CD14-positive monocyte (primary cell): ENCODE measurements around the gene RASGRP3. TPM values are rescaled to one million over a fixed set of nuclear protein-coding genes. Genes with fewer than 3 reads are reported as not detected.

ENCODE experiments used
- DNase-seq, 3 donors: peaks; one replicate each; pipeline ENCODE4 v3.0.0-alpha.2; 2011 to 2022
- H2AFZ ChIP-seq: 2 replicates; pipeline ENCODE4 v1.6.0; 2012; ENCODE audit warnings: mild to moderate bottlenecking, low read depth, low read length, inconsistent platforms; ENCODE audit not compliant: insufficient read depth, poor library complexity, severe bottlenecking
- H3K27ac ChIP-seq, 2 donors: 1 replicate in 1 of 2; 2 replicates in 1 of 2; pipeline ENCODE4 v1.5.1; 2012 to 2013; ENCODE audit warnings: low read length in 2 of 2, control low read depth in 1 of 2, inconsistent platforms in 1 of 2, low read depth in 1 of 2, mild to moderate bottlenecking in 1 of 2
- H3K27me3 ChIP-seq, 2 donors: one replicate each; pipeline versions ENCODE4 v1.6.0 to v1.6.1; 2011 to 2013; ENCODE audit warnings: low read length in 2 of 2; ENCODE audit not compliant: control insufficient read depth in 2 of 2, insufficient read depth in 2 of 2
- H3K36me3 ChIP-seq, 2 donors: replicated peaks in 1 of 2; 1 replicate in 1 of 2; 2 replicates in 1 of 2; pipeline versions ENCODE4 v1.5.1 to v1.6.1; 2012 to 2013; ENCODE audit warnings: low read length in 2 of 2, control low read depth in 1 of 2, inconsistent platforms in 1 of 2, mild to moderate bottlenecking in 1 of 2; ENCODE audit not compliant: insufficient read depth in 2 of 2, control insufficient read depth in 1 of 2
- H3K4me1 ChIP-seq, 2 donors: 1 replicate in 1 of 2; 2 replicates in 1 of 2; pipeline versions ENCODE4 v1.5.1 to v1.6.1; 2012 to 2013; ENCODE audit warnings: low read length in 2 of 2, control low read depth in 1 of 2, inconsistent platforms in 1 of 2, mild to moderate bottlenecking in 1 of 2, moderate library complexity in 1 of 2; ENCODE audit not compliant: insufficient read depth in 2 of 2, control insufficient read depth in 1 of 2
- H3K4me2 ChIP-seq: replicated peaks from 2 replicates; pipeline ENCODE3; 2012; ENCODE audit warnings: low read length, moderate library complexity, mild to moderate bottlenecking; ENCODE audit not compliant: poor library complexity, severe bottlenecking; ENCODE audit errors: extremely low read depth
- H3K4me3 ChIP-seq, 3 experiments: fragments of 200-600 bp in 1 of 3; sonication (generic) in 1 of 3; replicated peaks in 1 of 3; 1 replicate in 2 of 3; 2 replicates in 1 of 3; pipeline ENCODE4 v1.5.1; 2011 to 2013; ENCODE audit warnings: low read length in 3 of 3, mild to moderate bottlenecking in 3 of 3, control low read depth in 2 of 3, low read depth in 2 of 3, inconsistent platforms in 1 of 3, moderate library complexity in 1 of 3
- H3K79me2 ChIP-seq: 2 replicates; pipeline ENCODE4 v1.6.0; 2012; ENCODE audit warnings: mild to moderate bottlenecking, control low read depth, inconsistent platforms, low read length, moderate library complexity; ENCODE audit not compliant: insufficient read depth
- H3K9ac ChIP-seq: 2 replicates; pipeline ENCODE4 v1.6.0; 2017; ENCODE audit warnings: low read length, mild to moderate bottlenecking; ENCODE audit not compliant: insufficient read depth, poor library complexity, severe bottlenecking
- H3K9me3 ChIP-seq, 2 donors: replicated peaks in 1 of 2; 1 replicate in 1 of 2; 2 replicates in 1 of 2; pipeline versions ENCODE4 v1.5.1 to v1.6.1; 2012 to 2013; ENCODE audit warnings: low read length in 2 of 2, control low read depth in 1 of 2; ENCODE audit not compliant: control insufficient read depth in 1 of 2, insufficient read depth in 1 of 2
- H4K20me1 ChIP-seq: 2 replicates; pipeline ENCODE4 v1.6.0; 2012; ENCODE audit warnings: mild to moderate bottlenecking, low read length, control low read depth, moderate library complexity; ENCODE audit not compliant: insufficient read depth
- H3K27ac Mint-ChIP-seq, 7 donors: one replicate each; pipeline ENCODE4 v1.8.0; 2020; ENCODE audit warnings: mild to moderate bottlenecking in 7 of 7, mixed read lengths in 7 of 7, moderate library complexity in 6 of 7, inconsistent platforms in 2 of 7
- H3K27me3 Mint-ChIP-seq, 3 donors: one replicate each; pipeline ENCODE4 v1.8.0; 2021 to 2022; ENCODE audit warnings: low read depth in 3 of 3, mild to moderate bottlenecking in 3 of 3, mixed read lengths in 3 of 3, moderate library complexity in 3 of 3, inconsistent platforms in 1 of 3
- H3K36me3 Mint-ChIP-seq, 2 donors: one replicate each; pipeline ENCODE4 v1.8.0; 2020; ENCODE audit warnings: mixed read lengths in 2 of 2, inconsistent platforms in 1 of 2, mild to moderate bottlenecking in 1 of 2
- H3K4me1 Mint-ChIP-seq: one replicate; pipeline ENCODE4 v1.8.0; 2020; ENCODE audit warnings: mild to moderate bottlenecking, mixed read lengths
- H3K4me3 Mint-ChIP-seq, 2 donors: one replicate each; pipeline ENCODE4 v1.8.0; 2020; ENCODE audit warnings: mild to moderate bottlenecking in 2 of 2, mixed read lengths in 2 of 2, moderate library complexity in 1 of 2
- H3K9me3 Mint-ChIP-seq, 7 donors: one replicate each; pipeline ENCODE4 v1.8.0; 2020 to 2022; ENCODE audit warnings: mixed read lengths in 7 of 7, mild to moderate bottlenecking in 6 of 7, moderate library complexity in 6 of 7, inconsistent platforms in 2 of 7
- CTCF ChIP-seq: fragments of 200-600 bp; IDR thresholded peaks from one replicate; pipeline ENCODE4 v1.8.0; 2022; ENCODE audit warnings: antibody characterized with exemption, mild to moderate bottlenecking
- WGBS: methylation state at CpG from one replicate; pipeline ENCODE4 v1.1.5; 2013; ENCODE audit warnings: missing lambda C conversion rate; ENCODE audit not compliant: insufficient coverage; 5-methylcytosine and 5-hydroxymethylcytosine counted together
- intact Hi-C, 2 donors: fragments of 100-400 bp; cut with micrococcal nuclease; formaldehyde crosslinking; loops; one replicate each; pipeline versions ENCODE4 v1.15.0 to v1.15.1; 2023
- polyA plus RNA-seq, 3 donors: library from polyadenylated mRNA; depleted of rRNA in 1 of 3; unstranded in 2 of 3; stranded (reverse) in 1 of 3; fragments of 300-500 nt in 2 of 3; fragments of >200 nt in 1 of 3; fragmentation: Illumina TruSeq in 2 of 3; gene quantifications; 1 replicate in 2 of 3; 2 replicates in 1 of 3; pipeline ENCODE4 v1.2.3, GENCODE V29; 2012 to 2021

Gene RASGRP3
- polyA plus RNA-seq, 3 donors, result 0.62 to 0.89 (median 0.84) TPM

DNA sequence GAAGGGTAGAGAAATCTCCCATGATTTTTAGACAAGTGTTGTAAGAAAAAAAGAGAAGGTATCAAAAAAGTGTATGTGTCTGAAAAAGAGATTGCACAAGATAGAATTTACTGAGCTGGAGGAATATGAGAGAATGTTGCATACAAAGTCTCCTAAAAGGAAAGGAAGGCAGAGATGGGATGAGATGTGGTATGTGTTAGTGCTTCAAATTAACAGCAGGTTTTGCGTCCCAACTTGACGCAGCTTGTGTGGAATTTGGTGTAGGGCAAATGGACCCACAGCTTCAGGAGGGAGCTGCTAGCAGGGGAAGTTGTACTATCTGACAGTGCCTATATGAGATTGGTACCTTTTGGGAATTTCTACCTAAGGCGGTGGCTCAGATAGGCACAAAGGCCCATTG is 9.0 kb upstream of the RASGRP3 start:
- H3K4me1 ChIP-seq, result no peaks in the 10 kb centered on the region
- Mint-ChIP-seq H3K27ac (no peak overlapping the region), H3K4me3 (no peak overlapping the region), H3K4me1 (no peaks in the 10 kb centered on the region), H3K9me3 (peaks cover 0 to 2% (median 0%) of the 10 kb centered on the region in 7 donors), H3K36me3 (no peaks in the 10 kb centered on the region), H3K27me3 (peaks cover 0 to 3% (median 2%) of the 10 kb centered on the region in 3 donors)
- WGBS, result 94% methylated on average over 2 of the region's 3 CpGs
- no peaks in the 10 kb centered on the region for H3K9me3 ChIP-seq
- intact Hi-C loops, result no loop called here
- no peak overlapping the region for H3K4me2 ChIP-seq
- H3K27ac ChIP-seq, result no peak overlapping the region
- H3K27me3 ChIP-seq, result no peaks in the 10 kb centered on the region
- no peak overlapping the region for H3K9ac ChIP-seq
- H3K79me2 ChIP-seq, result no peaks in the 10 kb centered on the region
- no peak overlapping the region for H3K4me3 ChIP-seq
- no peak overlapping the region for H2AFZ ChIP-seq
- no peak for TF ChIP-seq CTCF
- no peaks in the 10 kb centered on the region for H4K20me1 ChIP-seq
- no peak for DNase-seq
- no peaks in the 10 kb centered on the region for H3K36me3 ChIP-seq

- no peak for DNase-seq
- H3K4me3 ChIP-seq, result no peak overlapping the region
- no peak overlapping the region for H3K9ac ChIP-seq
- no peak overlapping the region for H3K4me2 ChIP-seq
- H3K36me3 ChIP-seq, result no peaks in the 10 kb centered on the region
- H3K79me2 ChIP-seq, result no peaks in the 10 kb centered on the region
- H3K9me3 Mint-ChIP-seq, result peaks cover 0 to 2% (median 0%) of the 10 kb centered on the region in 7 donors
- H3K4me1 Mint-ChIP-seq, result no peaks in the 10 kb centered on the region
- H3K9me3 ChIP-seq, result no peaks in the 10 kb centered on the region
- no CpG with 5 or more reads among the region's 5 CpGs for WGBS
- no peaks in the 10 kb centered on the region for H3K4me1 ChIP-seq
- no peak overlapping the region for H2AFZ ChIP-seq
- no peak overlapping the region for H3K4me3 Mint-ChIP-seq
- H3K27ac Mint-ChIP-seq, result no peak overlapping the region
- intact Hi-C loops, result no loop called here
- no peak overlapping the region for H3K27ac ChIP-seq
- peaks cover 0 to 3% (median 3%) of the 10 kb centered on the region in 3 donors for H3K27me3 Mint-ChIP-seq
- H3K27me3 ChIP-seq, result no peaks in the 10 kb centered on the region
- TF ChIP-seq CTCF, result no peak
- H4K20me1 ChIP-seq, result no peaks in the 10 kb centered on the region
- no peaks in the 10 kb centered on the region for H3K36me3 Mint-ChIP-seq
Measured at GRCh38 chr2:33469238-33469637, 7.2 kb upstream of the RASGRP3 start.
